Lower leg skin (tissue), 3 donors: Measurements from ENCODE around the gene RELT.

Experiments used
- CTCF ChIP-seq, 3 donors: fragments of 450-650 bp; IDR thresholded peaks; one replicate each; pipeline ENCODE4 v1.5.1; 2016; ENCODE audit warnings: antibody characterized with exemption in 3 of 3, mild to moderate bottlenecking in 3 of 3, moderate library complexity in 2 of 3
- POLR2A ChIP-seq, 2 donors: fragments of 450-650 bp; IDR thresholded peaks; one replicate each; pipeline ENCODE4 v1.6.1; 2016 to 2017; ENCODE audit warnings: antibody characterized with exemption in 2 of 2, mild to moderate bottlenecking in 1 of 2, moderate library complexity in 1 of 2

GRCh38 chr11:73396985-73397384 lies 20.8 kb downstream of the RELT start:
- TF ChIP-seq POLR2A (IDR thresholded peaks at IDR 0.05) (no peak), CTCF (IDR thresholded peaks at IDR 0.05) (no peak)
